Endometrium (tissue), 2 donors: ENCODE measurements around the gene ACAD9.

ENCODE experiments used
- FAIRE-seq: peaks from 2 replicates; lab custom pipeline; 2012; peaks lifted over from hg19 to GRCh38; lab: Jason Lieb, UNC
- donor health status: control.
- donor health status: control.

Gene ACAD9

DNA sequence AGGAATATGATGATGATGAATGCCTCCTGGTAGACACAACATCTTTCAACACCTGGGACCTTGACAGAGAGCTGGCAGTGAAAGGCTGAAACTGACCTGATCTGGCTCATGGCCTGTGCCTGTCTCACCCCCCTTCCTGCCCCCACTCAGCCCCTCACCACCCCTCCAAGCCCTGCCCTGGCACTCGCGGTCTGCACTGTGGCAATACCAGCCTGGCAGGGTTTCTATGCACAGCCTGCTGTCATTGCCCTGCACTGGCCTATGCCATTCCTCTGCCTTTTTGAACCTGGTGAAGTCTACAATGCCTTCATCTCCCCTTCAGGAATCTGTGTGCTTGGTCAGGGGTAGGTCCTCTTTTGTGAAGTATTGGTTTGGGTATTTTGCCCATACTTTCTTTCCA, 56.5 kb downstream of the ACAD9 start:
- FAIRE-seq, result no peak

DNA sequence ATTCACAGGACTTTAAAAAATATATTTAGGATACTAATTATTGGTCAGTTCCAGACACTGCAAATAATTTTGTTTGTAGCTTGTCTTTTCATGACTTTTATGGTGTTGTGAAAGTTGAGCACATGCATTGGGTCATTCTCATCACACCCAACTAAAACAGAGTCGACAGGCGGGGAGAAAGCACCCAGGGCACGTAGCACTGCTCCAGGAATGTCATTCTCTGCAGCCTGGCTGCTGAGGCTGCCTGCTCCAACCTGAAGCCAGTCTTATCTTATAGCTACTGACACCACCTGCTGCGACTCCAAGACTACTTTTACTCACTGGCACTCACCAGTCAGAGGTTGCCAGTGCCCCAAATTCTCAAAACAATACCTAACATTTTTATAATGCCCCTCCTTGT, 56.9 kb downstream of the ACAD9 start:
- FAIRE-seq, result no peak

DNA sequence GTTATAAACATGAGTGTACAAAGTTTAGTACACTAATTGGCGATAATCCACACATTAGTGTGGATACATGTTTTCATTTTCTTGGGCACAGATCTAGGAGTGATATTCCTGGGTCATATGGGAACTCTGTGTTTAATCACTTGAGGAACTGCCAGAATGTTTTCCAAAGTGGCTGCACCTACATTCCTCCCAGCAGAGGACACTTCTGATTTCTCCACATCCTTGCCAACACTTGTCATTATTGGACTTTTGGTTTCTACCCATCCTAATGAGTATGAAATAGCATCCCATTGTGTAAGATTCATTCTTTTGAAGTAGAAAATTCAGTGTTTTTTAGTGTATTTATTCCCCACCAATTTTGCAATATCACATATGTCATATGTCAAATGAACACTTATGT, 60.8 kb downstream of the ACAD9 start:
- no peak for FAIRE-seq

DNA sequence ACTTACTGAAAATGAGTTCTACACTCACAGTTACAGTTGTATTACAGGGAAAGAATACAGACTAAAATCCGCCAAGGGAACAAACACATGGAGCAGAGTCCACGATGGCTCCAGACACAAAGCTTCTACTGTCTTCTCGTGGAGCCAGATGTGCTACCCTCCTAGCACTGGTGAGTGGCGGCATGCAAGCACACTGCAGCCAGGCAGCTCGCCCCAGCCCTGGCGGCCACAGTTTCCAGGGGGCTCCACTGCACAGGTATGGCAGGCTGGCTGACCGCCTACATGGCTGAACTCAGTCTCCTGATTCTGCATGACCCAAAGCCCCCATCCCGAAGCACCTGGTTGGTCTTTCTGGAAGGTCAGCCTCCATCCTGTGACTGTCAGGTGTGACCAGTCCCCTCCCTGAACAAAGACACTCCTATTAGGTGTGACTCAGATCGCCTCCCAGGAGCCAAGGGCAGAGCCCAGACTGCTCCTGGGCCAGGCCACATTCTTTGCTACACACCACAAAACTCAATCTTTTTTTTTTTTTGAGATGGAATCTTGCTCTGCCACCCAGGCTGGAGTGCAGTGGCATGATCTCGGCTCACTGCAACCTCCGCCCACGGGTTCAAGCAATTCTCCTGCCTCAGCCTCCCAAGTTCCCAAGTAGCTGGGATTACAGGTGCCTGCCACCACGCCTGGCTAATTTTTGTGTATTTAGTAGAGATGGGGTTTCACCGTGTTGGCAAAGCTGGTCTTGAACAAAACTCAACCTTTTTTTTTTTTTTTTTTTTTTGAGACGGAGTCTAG, 62.9 kb downstream of the ACAD9 start:
- no peak for FAIRE-seq

DNA sequence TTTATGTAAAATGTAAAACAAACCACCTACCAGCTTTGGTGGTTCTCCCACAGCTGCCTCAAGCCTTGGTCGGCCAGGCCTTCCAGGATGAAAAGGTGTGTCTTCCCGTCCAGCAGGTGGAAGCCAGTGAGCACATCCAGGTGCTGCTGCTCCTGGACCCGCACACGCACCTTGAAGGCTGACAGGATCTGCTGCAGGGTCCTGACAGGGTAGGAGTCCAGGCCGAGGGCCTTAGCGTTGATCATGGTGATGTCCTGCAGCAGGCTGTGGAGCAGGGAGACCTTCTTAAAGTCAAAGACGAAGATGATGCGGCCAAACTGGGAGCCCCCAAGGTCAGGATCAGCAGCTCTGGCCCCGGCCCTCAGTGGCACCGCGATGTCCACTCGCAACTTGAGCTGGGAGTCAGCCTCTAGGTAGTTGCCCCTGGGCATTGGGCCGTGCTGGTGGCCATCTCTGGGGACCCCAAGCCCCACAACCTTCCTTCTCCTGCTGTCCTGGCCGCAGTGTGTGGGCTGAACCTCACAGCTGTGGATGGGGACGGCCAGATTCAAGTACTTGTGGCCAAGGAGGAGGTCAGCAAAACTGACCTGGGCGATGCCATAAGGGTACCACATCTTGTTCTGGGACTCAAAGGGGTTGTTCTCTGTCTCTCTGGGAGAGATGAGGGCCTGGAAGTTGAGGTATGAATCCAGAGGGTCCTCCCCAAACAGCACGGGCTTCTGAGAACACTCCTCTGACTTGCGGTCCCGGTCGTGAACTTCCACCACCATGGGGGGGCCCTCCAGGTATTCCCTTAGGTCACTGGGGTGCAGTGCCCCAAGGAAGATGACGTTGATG, 65.8 kb downstream of the ACAD9 start:
- FAIRE-seq, result no peak

DNA sequence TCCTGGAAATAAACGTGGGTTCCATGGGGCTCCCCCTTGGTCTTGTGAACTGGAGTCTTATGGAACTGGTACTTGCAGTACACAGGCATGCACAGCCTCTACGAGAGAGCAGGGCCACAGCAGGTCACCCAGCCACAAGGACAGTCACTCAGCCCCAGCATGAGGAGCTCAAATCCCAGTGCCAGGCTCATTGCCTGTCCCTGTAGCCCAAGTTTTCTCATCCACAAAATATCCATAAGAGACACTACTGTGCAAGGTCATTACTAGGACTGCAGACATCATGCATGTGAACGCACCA, 66.4 kb downstream of the ACAD9 start:
- FAIRE-seq, result no peak

DNA sequence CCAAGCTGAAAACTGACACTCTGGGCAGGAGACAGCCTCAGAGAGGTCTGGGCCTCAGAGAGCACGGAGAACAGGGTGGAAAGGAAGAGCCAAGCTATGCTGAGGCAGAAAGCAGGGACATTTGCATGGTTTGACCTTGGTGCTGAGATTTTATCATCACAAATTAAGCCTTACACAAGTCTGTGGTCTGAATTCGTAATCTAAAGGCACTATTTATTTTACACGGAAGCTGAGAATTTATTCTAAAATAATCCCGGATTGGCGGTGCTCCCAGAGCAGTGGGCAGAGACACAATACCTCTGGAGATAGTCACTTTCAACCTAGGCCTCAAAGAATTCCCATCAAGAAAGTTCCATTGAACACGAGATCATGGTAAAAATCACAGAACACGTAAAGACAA, 67.0 kb downstream of the ACAD9 start:
- no peak for FAIRE-seq

DNA sequence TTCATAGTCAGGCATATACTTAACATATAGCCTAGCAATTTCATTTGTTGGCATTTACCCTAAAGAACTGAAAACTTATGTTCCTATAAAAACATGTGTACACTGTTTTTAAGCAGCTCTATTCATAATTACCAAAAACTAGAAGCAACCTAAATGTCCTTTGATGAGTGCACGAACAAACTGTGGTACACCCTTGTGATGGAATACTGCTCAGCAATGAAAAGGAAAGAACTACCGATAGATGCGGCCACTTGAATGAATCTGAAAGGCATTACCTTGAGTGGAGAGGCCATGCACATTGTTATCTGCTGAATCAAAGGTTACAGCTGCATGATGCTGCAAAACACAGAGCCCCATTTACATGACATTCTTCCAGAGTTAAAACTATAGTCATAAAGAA, 69.7 kb downstream of the ACAD9 start:
- no peak for FAIRE-seq

DNA sequence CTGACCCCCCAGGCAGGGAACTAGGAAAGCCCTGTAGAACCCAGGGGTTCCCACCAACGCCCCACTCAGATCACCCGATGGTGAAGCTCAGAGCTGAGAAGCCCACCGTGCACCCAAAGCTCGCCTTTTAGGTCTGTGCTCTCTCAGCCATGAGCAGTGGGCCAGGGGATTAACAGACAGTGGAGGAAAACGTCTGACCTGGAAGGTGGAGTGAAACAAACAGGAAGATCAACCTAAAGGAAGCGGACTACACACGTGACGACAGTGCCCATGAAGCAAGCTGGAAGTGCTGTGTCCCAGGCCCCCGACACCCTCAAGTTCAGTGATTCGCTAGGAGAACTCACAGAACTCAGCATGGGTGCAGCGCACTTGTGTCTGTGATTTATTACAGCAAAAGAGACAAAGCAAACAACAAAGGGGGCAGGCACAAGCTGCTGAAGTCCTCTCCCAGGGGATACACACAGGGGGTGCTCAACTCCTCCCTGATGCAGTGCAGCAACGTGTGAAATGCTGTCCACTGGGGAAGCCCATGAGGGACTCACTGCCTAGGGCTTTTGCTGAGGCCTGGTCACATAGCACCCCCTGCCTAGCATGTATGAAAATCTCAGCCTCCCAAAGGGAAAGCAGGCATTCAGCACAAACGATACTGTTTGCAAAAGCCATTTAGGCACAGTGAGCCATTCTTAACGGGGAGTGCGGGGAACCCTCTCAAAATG, 71.0 kb downstream of the ACAD9 start:
- no peak for FAIRE-seq

DNA sequence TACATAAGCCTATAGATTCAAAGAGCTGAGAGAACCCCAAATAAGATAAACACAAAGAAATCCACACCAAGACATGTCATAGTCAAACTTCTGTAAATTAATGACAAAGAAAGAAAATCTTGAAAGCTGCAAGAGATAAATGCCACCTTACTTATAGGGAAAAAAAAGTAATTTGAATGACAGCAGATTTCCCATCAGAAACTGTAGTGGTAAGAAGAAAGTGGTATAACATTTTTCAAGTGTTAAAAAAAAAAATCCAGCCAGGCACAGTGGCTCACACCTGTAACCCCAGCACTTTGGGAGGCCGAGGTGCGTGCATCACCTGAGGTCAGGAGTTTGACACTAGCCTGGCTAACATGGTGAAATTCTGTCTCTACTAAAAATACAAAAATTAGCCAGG, 77.0 kb downstream of the ACAD9 start:
- FAIRE-seq, result no peak
